GM12865 (cell line): ENCODE measurements around the gene FAM163A.
A peak's percentile ranks its signal among the peaks of the same experiment; 100 is the strongest.

ENCODE experiments used
- DNase-seq: peaks from one replicate; pipeline ENCODE4 v3.0.0; 2010; ENCODE audit warnings: low read depth
- H3K4me3 ChIP-seq: 2 replicates; pipeline ENCODE4 v1.5.1; 2011; ENCODE audit warnings: mild to moderate bottlenecking, low read depth, low read length, control low read depth
- TF ChIP-seq, protein P1 (sequence below): IDR thresholded peaks from 2 replicates; pipeline ENCODE4 v1.5.1; 2011; ENCODE audit warnings: low read length, control low read depth, low read depth, inconsistent platforms; ENCODE audit not compliant: insufficient read depth; ENCODE audit errors: missing control alignments

FAM163A gene

DNA sequence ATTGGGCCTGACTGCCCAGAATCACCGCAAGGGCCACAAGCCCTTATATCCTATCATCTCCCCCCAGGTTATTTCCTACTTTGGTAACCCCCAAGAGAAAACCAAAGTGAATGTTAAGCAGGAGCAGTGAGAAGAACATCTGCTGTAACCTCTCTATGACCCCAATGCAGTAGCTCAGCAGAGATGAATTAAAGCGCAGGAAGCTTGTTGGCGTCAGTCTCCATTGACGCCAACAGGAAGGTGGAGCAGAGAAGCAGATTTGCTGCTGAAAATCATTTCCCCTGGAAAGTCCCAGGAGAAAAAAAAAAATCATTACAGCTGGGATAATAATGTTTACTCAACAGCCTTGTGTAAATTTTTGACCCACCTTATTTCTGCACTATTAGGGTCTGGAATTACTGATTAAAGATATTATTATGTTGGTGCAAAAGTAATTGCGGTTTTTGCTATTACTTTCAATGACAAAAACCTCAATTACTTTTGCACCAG is 33.2 kb upstream of the FAM163A start:
- no peak overlapping the region for H3K4me3 ChIP-seq
- TF ChIP-seq, protein P1, sequence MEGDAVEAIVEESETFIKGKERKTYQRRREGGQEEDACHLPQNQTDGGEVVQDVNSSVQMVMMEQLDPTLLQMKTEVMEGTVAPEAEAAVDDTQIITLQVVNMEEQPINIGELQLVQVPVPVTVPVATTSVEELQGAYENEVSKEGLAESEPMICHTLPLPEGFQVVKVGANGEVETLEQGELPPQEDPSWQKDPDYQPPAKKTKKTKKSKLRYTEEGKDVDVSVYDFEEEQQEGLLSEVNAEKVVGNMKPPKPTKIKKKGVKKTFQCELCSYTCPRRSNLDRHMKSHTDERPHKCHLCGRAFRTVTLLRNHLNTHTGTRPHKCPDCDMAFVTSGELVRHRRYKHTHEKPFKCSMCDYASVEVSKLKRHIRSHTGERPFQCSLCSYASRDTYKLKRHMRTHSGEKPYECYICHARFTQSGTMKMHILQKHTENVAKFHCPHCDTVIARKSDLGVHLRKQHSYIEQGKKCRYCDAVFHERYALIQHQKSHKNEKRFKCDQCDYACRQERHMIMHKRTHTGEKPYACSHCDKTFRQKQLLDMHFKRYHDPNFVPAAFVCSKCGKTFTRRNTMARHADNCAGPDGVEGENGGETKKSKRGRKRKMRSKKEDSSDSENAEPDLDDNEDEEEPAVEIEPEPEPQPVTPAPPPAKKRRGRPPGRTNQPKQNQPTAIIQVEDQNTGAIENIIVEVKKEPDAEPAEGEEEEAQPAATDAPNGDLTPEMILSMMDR = no peak
- peak; percentile 70 for DNase-seq

DNA sequence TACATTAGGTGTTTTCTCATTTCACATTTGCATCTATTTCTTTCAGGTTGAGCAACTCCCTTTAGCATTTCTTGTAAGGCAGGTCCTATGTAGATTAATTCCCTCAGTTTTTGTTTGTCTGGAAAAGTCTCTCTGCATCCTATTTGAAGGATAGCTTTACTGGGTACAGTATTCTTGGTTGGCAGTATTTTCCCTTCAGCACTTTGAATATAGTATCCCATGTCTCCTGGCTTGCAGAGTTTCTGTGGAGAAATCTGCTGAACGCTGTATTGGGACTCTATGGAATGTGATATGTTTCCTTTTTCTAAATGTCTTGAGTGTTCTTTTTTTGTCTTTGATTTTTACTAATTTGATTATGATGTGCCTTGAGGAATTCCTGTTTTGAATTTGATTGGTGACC is 28.9 kb upstream of the FAM163A start:
- TF ChIP-seq, protein P1 = no peak
- no peak for DNase-seq
- no peak overlapping the region for H3K4me3 ChIP-seq

- TF ChIP-seq, protein P1 = no peak
- H3K4me3 ChIP-seq = no peak overlapping the region
- no peak for DNase-seq
Measured at GRCh38 chr1:179714623-179715022, 28.5 kb upstream of the FAM163A start.

- no peak overlapping the region for H3K4me3 ChIP-seq
- TF ChIP-seq, protein P1 = no peak
- DNase-seq = no peak
Measured at GRCh38 chr1:179719272-179719671, 23.8 kb upstream of the FAM163A start.

GRCh38 chr1:179728271-179728670 is 14.8 kb upstream of the FAM163A start:
- H3K4me3 ChIP-seq = no peak overlapping the region
- no peak for DNase-seq
- TF ChIP-seq, protein P1 = no peak

GRCh38 chr1:179729881-179730280 is 13.2 kb upstream of the FAM163A start:
- TF ChIP-seq, protein P1 = no peak
- no peak overlapping the region for H3K4me3 ChIP-seq
- DNase-seq = no peak

GRCh38 chr1:179731643-179732042 is 11.4 kb upstream of the FAM163A start:
- H3K4me3 ChIP-seq = no peak overlapping the region
- DNase-seq = no peak
- TF ChIP-seq, protein P1 = no peak
